Panc1 (cell line): ENCODE data around the gene SCGB1C2. TPM values are rescaled to one million over a fixed set of nuclear protein-coding genes. Genes with fewer than 3 reads are reported as not detected.
A peak's percentile ranks its signal among the peaks of the same experiment; 100 is the strongest.
"Not testable (repeated sequence)": the region's sequence is repeated elsewhere in the genome, so short reads cannot be mapped to it uniquely, and the experiment has no call there.

ENCODE experiments used
- ATAC-seq: fragments of 200-7000 bp; cut with Tn5 transposase; 2 replicates; pipeline ENCODE4 v1.9.1; 2020; ENCODE audit warnings: mild to moderate bottlenecking, moderate library complexity
- Bru-seq: library from RNA; stranded (reverse); fragments of 400-500 nt; gene quantifications from one replicate; lab custom pipeline; 2021; lab: Mats Ljungman, UMichigan
- BruChase-seq, 2 experiments: library from RNA; stranded (reverse); fragments of 400-500 nt; gene quantifications; one replicate each; lab custom pipeline; 2021; lab: Mats Ljungman, UMichigan
- BruUV-seq: library from RNA; stranded (reverse); fragments of 400-500 nt; replicated peaks from 2 replicates; lab custom pipeline; 2021; lab: Mats Ljungman, UMichigan
- CTCF ChIA-PET: fragments of 300-600 bp; sonication (Branson Sonifier 250); formaldehyde crosslinking; loops from one replicate; lab custom pipeline; 2022; ENCODE audit warnings: antibody characterized with exemption; lab: Charles Lee
- POLR2A ChIA-PET: fragments of 300-600 bp; sonication (Branson Sonifier 250); formaldehyde crosslinking; loops from one replicate; lab custom pipeline; 2022; ENCODE audit warnings: antibody characterized with exemption; lab: Charles Lee
- DNase-seq: peaks from one replicate; pipeline ENCODE4 v3.0.0-alpha.2; 2010; ENCODE audit warnings: low read depth, low spot score
- H3K27ac ChIP-seq: 2 replicates; pipeline ENCODE4 v1.5.1; 2011; ENCODE audit warnings: mild to moderate bottlenecking, low read length, inconsistent platforms
- H3K27me3 ChIP-seq: fragments of 200-500 bp; sonication (Bioruptor generic); 2 replicates; pipeline ENCODE4 v1.6.0; 2014; ENCODE audit warnings: low read length, inconsistent platforms; ENCODE audit not compliant: control insufficient read depth, insufficient read depth
- H3K36me3 ChIP-seq: fragments of 200-500 bp; sonication (Bioruptor generic); 2 replicates; pipeline ENCODE4 v1.5.1; 2014; ENCODE audit warnings: inconsistent platforms, mild to moderate bottlenecking, low read length, moderate library complexity; ENCODE audit not compliant: control insufficient read depth, insufficient read depth
- H3K4me1 ChIP-seq: 2 replicates; pipeline ENCODE4 v1.5.1; 2011; ENCODE audit warnings: inconsistent platforms, mild to moderate bottlenecking, low read length, moderate library complexity; ENCODE audit not compliant: control insufficient read depth, insufficient read depth
- H3K4me3 ChIP-seq, 2 experiments: 2 replicates each; pipeline ENCODE4 v1.5.1; 2011 to 2012; ENCODE audit warnings: low read depth in 2 of 2, low read length in 2 of 2, mild to moderate bottlenecking in 2 of 2, inconsistent platforms in 1 of 2, moderate library complexity in 1 of 2
- H3K9me3 ChIP-seq: fragments of 200-500 bp; sonication (Bioruptor generic); 2 replicates; pipeline ENCODE4 v1.5.1; 2014; ENCODE audit warnings: low read depth, mild to moderate bottlenecking, inconsistent platforms, low read length, moderate library complexity; ENCODE audit not compliant: control insufficient read depth, insufficient read depth
- CTCF ChIP-seq: fragments of 450-650 bp; IDR thresholded peaks from 2 replicates; pipeline ENCODE4 v1.5.1; 2017; ENCODE audit warnings: mild to moderate bottlenecking
- in situ Hi-C: cut with HindIII; loops from 2 replicates; pipeline ENCODE4 v1.10.0; 2016; ENCODE audit warnings: low sequenced_read_pairs, low pct_unique_long_range_greater_than_20kb
- intact Hi-C: fragments of 100-400 bp; cut with micrococcal nuclease; formaldehyde crosslinking; loops from one replicate; pipeline ENCODE4 v1.10.0; 2022; ENCODE audit not compliant: unreplicated experiment
- long read RNA-seq: library from polyadenylated mRNA; unstranded; transcript quantifications from one replicate; pipeline ENCODE4 v2.0.0, GENCODE V29; 2021; ENCODE audit not compliant: unreplicated experiment
- polyA plus RNA-seq: library from polyadenylated mRNA; unstranded; fragments of >200 nt; gene quantifications from one replicate; pipeline ENCODE4 v1.2.1, GENCODE V29; 2012; ENCODE audit warnings: missing spikeins; ENCODE audit not compliant: insufficient read length
- total RNA-seq: library from RNA; stranded (reverse); gene quantifications from one replicate; pipeline ENCODE4 v1.2.1, GENCODE V29; 2021; ENCODE audit not compliant: unreplicated experiment

SCGB1C2 gene
- total RNA-seq (not detected), Bru-seq, nascent RNA (not detected), BruChase-seq, experiment 1, labeled RNA remaining after a 2-hour chase (not detected), BruChase-seq, experiment 2, labeled RNA remaining after a 6-hour chase (not detected)
- polyA plus RNA-seq, result not detected
- long read RNA-seq, result 0 reads

- H3K36me3 ChIP-seq, H3K4me1 ChIP-seq, H3K4me3 ChIP-seq, DNase-seq, H3K27ac ChIP-seq, H3K9me3 ChIP-seq, BruUV-seq, H3K27me3 ChIP-seq, POLR2A ChIA-PET, intact Hi-C loops, in situ Hi-C loops, CTCF ChIA-PET: not testable (repeated sequence)
- 0 out of 2 replicates have a peak, but pooled peaks have one; percentile 4 for ATAC-seq
These were observed at the start of gene SCGB1C2 for GRCh38 chr17:137166-137807. Gene SCGB1C2 (plus strand): TSS chr17:137569. CDS start chr17:137591, 22 bp downstream.

GRCh38 chr17:113111-113510 is 24.3 kb upstream of the SCGB1C2 start:
- H3K9me3 ChIP-seq, CTCF ChIA-PET, intact Hi-C loops, in situ Hi-C loops, ATAC-seq, DNase-seq, H3K36me3 ChIP-seq, H3K27ac ChIP-seq, H3K4me1 ChIP-seq, H3K27me3 ChIP-seq, H3K4me3 ChIP-seq, POLR2A ChIA-PET, BruUV-seq: not testable (repeated sequence)

- POLR2A ChIA-PET, H3K27me3 ChIP-seq, H3K9me3 ChIP-seq, BruUV-seq, H3K36me3 ChIP-seq, CTCF ChIA-PET, ATAC-seq, intact Hi-C loops, H3K4me1 ChIP-seq, DNase-seq, H3K27ac ChIP-seq, in situ Hi-C loops: not testable (repeated sequence)
- peak; percentile 64 for TF ChIP-seq CTCF
- peak overlapping the region in 1 of 2 experiments; percentile 23; a peak in 1 of 4 replicates for H3K4me3 ChIP-seq
These were observed 18.9 kb upstream of the SCGB1C2 start for GRCh38 chr17:118339-118917.

- CTCF ChIA-PET, H3K27ac ChIP-seq, POLR2A ChIA-PET, H3K4me1 ChIP-seq, H3K36me3 ChIP-seq, in situ Hi-C loops, DNase-seq, ATAC-seq, H3K27me3 ChIP-seq, H3K9me3 ChIP-seq, BruUV-seq, H3K4me3 ChIP-seq, intact Hi-C loops: not testable (repeated sequence)
These were observed 3.4 kb upstream of the SCGB1C2 start for GRCh38 chr17:133932-134331.

GRCh38 chr17:134332-134785 is 3.0 kb upstream of the SCGB1C2 start:
- H3K36me3 ChIP-seq, DNase-seq, CTCF ChIA-PET, BruUV-seq, in situ Hi-C loops, H3K27ac ChIP-seq, H3K9me3 ChIP-seq, intact Hi-C loops, H3K4me1 ChIP-seq, H3K4me3 ChIP-seq, POLR2A ChIA-PET, H3K27me3 ChIP-seq: not testable (repeated sequence)
- peak; percentile 32; the same call in 1 of the 2 replicates for ATAC-seq

- H3K4me3 ChIP-seq, H3K4me1 ChIP-seq, H3K27ac ChIP-seq, CTCF ChIA-PET, H3K36me3 ChIP-seq, H3K27me3 ChIP-seq, in situ Hi-C loops, POLR2A ChIA-PET, BruUV-seq, H3K9me3 ChIP-seq, intact Hi-C loops, ATAC-seq, DNase-seq: not testable (repeated sequence)
These were observed 2.3 kb upstream of the SCGB1C2 start for GRCh38 chr17:135022-135421.
